DMS114 treated with DMSO at 0.1 percent for 48 hours (cell line): ENCODE measurements around the gene RERE.

Experiments used
- DNase-seq: peaks from one replicate; lab custom pipeline; 2025; ENCODE audit not compliant: unreplicated experiment; lab: John Stamatoyannopoulos, UW

RERE gene

DNA sequence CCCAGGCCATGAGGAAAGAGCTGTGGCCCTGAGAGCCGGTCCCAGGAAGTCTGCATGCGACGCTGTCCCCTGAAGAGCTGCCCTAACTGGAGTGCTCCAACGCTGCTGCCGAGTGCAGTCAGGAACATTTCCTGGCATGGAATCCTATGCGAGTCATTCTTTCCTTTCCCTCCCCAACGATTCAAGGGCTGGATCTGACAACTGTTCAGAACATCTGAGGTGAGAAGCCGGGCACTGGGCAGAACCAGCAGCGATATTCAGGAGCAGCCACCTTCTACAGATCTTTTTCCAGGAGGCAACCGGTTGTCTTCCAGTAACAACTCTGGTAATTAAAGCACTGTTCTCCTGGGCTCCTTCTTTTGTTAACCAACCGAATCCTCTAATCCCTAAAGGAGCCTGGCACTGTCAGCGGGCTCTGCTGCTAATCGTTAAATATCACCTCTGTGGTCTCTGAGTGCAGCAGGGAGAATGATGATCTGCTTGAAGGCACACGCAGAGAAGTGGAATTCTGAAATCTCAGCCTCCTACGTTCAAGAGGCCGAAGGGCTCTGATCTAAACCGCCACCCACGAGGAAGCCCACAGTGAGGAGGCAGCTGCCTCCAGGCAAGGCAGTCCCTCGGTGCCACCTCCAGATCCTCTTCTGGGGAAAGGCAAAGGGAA is 443.7 kb downstream of the RERE start:
- no peak for DNase-seq

DNA sequence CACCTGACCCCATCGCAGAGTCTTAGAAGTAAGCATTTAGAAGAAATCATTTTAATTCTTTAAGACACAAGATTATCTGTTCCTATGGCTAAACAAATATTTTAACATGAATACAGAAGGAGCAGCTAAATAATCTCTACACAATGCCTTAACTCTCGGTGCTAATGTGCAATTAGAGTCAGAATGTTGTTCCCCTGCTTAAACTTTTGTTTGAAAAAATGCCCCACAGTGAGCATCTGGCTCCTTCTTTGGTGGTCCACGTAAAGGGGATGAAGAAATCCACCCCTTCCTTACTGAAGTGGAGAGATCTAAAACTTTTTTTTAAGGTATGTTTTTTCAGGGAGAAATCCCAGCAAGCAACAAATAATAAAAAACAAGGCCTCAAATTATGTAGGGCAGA is 444.3 kb downstream of the RERE start:
- DNase-seq: no peak

DNA sequence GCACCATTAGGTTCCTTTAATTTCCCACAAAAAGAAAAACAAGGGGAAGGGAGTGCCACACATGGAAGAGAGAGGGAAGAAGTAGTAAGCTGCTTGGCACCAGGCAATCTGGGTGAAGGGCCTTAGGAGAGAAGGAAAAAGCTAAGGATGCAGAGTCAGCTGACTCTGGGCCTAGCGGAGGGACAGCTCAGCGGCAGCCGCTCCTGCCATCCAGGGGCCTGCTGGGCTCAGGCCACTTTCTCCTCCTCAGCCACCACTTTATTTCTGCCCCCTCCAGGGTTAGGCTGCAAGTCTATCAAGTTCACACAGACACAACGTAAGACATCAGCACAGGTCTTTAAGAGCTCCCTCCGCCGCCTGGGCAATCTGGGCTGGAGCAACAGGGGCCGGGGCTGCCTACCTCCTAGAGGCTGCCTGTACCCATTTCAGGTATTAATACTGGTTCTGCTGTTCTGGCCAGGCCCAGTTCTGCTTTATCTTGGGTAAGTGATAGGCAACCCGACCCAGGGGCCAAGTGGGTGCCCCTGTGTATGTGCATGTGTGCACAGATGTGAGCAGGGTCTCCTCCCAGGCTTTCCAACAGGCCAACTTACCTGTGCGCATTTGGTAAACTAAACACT is 446.0 kb downstream of the RERE start:
- no peak for DNase-seq

DNA sequence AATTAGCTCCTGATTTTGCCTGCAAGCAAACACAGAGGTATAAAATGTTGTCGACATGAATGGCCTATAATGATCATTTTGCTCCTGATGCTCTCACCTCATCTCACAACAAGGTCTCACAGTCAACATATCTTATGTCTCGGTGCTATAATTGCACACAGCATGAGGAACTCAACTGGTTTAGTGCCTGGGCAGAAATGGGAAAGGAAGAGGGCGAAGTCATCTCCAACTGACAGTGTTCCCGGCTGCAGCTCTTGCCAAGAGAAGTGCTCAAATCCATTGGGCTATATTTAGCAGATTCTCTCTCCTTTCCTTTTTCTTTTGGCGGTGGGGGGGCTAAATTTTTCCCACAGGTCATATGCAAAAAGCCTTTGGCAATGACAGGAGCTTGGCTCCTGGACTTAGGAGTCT is 446.5 kb downstream of the RERE start:
- DNase-seq: no peak

DNA sequence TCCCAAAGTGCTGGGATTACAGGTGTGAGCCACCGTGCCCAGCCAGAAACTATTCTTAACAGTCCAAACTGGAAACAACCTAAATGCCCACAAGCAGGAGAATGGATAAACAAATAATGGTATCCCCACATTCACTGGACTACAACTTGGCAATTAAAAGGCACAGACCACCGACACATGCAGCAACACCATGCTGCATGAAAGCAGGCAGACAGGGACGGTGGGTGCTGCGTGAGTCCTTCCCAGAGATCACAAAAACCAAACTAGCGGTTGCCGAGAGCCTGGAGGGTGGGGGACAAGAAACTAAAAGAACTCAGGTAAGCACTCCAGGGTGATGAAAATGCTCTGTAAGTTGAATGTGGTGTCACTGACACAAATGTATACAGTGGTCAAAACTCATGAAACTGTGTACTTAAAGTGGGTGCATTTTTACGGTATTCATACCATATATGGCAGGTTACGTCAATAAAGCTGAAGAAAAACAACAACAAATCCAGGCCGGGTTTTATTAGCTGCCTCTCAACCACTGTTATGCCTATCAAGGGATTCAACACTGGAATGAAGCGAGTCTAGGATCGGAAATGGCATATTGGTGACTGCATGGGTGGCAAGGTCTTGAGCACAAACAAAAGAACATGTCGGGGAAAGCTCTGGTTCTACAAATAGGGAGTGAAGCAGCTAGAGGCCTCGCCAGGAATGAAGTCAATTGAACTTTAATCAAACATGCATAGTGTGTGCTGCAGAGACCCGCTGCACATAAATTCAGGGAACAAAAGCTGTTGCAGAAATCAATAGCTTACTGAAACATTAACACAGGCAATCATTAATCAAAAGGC is 447.2 kb downstream of the RERE start:
- DNase-seq: no peak

DNA sequence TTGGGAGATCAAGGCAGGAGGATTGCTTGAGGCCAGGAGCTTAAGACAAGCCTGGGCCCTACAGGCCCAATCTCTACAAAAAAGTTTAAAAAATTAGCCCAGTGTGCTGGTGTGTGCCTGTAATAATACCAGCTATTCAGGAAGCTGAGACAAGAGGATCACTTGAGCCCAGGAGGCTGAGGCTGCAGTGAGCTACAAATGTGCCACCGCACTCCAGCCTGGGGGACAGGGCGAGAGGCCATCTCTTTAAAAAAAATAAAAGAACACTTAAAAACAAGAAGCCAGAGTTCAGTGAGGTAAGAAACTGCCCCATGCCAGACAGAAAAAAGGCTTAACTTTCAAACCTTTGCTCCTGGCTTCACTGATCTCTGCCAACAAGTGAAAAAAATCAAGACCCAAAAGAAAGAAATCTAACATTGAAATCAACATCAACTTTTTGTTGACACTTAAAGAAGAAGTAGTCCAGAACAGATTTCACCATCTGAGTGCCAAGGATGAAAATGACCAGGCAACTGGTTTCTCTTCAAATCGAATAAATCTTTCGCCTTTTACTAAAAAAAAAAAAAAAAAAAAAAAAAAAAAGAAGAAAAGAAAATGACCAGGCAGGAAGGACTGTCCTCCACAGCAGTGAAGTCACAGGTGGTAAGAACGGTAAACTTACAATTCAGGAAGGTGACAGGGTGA is 448.3 kb downstream of the RERE start:
- no peak for DNase-seq

DNA sequence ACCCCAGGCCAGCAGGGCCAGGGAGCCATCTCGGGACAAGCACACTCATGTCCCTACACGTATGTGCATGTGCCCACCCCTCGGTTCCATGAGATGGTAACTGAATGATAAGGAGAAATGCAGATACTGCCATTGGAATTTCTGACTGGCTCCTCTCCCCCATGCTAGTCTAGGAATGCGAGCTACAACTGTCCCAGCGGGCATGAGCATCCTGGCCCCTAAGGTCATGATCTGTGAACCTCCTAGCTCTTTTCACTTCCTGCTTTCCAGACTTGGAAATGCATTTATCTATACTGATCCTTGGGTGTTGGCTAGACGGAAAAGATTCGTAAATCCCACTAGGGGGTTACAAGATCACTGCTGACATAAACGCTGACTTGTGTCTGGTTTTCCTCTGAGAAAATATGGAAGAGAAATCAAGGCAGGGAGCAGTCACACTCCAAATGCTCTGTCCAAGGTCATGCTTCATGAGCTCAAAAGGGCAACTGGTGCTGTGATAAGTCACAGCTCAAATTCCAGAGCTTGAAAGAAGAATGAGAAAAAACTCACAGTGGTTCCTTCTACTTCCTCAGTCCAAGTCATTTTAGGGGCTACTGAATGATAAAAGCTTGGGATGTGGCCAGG is 449.8 kb downstream of the RERE start:
- no peak for DNase-seq

DNA sequence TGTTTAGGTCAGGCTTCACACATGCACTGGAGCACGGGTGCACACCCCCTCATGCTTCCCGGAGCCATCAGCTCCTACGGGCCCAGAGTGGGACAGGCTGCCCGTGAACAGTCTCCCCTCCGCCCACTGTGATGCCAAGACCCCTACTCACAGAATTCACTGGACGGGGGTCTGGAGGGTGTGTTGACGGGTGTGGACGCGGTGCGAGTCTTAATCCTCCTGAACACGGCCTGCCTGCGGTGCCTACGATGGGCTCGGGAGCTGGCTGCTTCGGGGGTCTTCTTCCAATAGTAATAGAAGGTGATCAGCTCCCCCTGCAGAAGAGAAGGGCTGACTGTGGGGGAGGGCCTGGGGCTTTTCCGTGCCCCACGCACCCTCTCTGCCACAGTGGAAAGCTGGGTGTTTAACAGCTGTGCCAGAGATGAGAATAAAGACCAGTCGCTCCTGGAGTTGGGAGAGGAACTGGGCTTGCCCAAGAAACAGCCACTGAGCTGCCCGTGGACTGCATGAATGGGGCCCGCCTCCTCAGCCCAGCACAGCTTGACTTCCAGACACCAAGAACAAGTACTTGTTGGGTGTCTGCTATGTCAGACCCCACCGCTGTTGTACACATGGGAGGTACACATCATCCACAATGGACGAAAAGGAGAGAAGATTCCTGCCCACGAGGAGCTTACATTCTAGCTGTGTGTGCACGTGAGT is 451.6 kb downstream of the RERE start:
- DNase-seq: no peak

DNA sequence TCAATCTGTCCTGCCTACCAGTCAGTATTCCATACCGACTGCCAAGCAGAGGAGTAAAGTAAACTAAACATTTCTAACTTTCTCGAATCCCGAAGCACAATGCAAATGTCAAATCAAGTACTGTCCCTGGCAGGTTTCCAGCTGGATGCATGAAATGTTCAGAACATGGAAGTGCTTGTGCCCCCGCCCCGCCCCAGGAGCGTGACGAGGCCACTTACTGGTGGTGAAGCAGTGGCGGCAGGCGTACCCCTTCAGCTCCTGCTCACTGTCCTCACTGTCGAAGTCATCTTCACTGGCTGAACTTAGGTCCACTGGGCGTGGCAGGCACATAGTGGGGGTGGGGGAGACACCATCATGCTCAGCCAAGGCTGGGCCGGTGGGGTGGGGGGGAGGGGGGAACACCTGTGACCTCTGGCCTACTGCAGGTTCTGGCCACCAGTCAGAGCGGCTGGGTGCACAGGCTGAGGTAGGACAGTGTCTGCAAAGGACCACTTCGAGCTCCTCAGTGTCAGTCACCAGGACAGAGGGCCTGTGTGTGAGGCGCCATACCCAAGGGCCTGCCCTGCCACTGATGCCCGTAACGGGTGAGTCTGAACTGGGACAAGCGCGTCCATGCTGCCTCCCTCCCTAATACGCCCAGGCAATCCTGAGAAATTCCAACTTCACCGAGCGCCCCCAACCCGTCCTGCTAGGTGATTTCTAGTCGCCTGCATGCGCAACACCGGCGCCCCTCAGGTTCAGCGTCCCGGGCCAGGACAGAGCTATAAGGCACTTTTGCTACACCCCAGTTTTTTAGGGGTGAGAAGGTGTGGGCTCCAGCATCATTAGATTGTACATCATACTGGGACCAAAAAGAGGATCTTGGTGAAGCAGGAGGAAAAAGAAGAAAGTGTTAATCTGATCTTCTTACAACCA is 452.7 kb downstream of the RERE start:
- DNase-seq: no peak

DNA sequence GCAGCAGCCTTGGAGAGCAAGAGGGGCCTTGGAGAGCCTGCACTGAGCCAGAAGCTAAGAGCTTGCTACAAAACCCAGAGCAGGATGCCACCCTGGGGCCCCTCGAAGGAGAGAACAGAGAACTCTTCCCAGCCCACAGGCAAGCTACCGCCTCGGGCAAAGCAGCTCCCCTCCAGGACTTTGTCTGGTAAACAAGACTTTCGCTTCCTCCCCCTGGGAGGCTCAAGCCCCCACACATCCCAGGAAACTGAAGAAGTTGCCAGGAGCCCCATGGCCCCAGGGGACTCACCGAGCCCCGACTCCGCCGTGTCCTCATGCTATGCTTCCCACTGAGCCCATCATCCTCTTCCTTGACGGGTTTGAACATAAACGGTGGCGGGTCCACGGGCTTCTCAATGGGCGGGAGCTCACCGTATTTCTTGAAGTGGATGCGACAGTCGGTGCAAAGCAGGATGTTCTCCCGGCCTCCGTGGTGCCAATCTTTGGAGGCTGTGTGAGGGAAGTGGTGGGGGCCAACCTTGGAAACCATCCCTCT is 453.6 kb downstream of the RERE start:
- no peak for DNase-seq

DNA sequence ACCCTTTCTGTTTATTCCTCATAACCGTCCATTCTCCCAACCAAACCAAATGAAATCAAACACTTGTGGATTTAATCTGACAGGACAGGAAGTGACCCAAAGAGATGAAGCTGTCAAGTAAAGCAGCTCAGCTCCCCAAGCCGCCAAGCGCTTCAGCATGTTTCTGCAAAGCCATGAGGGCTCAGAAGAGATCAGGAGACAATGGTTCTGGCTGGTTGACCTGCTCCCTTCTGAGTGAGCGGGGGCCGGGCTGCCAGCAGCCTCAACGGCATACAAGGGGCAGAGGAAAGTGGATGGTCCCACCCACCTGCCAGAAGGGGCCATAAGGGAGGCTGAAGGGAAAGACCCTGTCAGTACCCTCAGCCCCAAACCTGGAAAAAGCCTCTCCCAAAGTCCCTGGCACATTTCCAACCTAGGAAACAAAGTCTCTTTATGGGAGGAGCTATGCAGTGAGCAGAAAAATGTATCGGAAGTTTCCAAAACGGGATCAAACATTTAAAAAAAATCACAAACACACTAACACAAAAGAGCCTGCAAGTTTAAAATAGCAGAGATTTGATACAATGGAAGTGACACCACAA is 454.2 kb downstream of the RERE start:
- no peak for DNase-seq

DNA sequence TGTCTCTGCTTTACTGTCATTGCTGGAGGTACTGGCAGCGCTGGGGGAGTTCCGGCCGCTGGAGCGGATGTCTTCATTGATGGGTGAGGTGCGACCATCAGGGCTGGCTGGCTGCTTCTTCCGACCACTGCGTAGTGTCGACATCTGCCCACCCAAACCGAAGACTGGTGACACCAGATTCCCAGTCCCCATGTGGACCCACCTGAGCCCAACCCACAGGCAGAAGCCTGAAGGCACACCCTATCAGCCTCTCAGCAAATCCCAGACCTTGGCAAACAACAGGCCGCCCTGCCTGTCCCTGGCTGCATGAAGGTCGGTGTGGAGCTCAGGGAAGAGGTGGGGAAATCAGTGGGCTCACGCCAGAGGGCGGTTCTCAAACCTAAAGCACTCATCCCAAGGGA is 454.7 kb downstream of the RERE start:
- no peak for DNase-seq

DNA sequence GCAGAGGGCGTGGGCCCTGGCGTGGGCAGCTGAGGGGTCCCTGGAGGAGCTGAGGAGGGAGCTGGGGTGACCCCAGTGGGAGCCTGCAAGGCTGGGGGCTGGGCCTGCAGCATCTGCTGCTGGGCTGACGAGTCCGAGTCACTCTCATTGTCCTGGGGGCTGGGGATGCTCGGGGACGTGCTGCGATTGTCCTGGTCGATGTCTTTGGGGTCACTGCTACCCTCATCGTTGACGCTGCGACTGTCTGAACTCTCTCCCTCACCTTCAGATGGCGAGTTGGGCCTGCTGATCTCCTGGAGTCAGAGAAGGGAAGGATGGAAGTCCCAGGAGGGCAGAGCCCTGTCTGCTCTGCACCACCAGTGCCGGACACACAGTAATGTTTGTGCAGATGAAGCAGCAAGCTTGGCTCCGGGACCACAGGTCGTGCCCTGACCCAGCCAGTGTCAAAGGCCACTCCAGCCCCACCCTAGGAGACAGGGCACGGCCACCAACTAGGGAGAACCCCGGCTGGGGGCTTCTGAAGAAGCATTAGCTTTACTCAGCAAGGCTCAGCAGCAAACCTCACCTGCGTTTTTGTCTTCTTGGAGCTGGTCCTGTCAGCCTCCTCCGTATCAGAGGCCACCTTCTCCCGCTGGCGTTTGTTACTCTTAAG is 456.1 kb downstream of the RERE start:
- no peak for DNase-seq

DNA sequence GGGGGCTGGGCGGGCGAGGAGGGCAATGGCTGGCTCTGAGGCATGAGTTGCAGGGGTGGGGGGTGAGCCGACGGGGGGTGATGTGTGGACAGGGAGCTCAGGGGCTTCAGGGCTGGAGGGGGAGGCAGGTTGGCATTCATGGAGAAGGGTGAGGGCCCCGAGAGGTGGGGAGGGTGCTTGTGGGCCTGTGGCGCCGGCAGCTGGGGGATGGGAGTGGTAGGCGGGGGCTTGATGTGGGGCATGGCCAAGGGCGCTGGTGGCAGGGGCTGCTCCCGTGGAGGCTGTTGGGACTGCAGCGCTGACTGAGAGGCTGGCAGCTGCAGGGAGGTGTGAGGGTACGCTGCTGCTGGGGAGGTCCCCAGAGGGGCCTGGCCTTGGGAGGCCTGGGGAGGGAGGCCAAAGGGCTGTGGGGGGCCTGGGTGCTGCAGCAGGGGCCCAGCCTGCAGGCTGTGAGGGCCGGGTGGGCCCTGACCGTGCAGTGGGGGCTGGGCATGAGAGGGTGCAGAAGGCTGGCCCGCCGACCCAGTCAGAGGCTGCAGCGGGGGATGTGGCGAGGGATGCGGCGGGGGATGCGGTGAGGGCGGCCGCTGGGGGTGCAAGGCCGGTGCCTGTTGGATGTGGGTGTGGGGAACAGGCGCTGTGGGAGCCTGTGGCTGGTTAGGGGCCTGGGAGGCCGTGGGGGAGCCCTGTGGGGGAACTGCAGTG is 456.8 kb downstream of the RERE start:
- no peak for DNase-seq

DNA sequence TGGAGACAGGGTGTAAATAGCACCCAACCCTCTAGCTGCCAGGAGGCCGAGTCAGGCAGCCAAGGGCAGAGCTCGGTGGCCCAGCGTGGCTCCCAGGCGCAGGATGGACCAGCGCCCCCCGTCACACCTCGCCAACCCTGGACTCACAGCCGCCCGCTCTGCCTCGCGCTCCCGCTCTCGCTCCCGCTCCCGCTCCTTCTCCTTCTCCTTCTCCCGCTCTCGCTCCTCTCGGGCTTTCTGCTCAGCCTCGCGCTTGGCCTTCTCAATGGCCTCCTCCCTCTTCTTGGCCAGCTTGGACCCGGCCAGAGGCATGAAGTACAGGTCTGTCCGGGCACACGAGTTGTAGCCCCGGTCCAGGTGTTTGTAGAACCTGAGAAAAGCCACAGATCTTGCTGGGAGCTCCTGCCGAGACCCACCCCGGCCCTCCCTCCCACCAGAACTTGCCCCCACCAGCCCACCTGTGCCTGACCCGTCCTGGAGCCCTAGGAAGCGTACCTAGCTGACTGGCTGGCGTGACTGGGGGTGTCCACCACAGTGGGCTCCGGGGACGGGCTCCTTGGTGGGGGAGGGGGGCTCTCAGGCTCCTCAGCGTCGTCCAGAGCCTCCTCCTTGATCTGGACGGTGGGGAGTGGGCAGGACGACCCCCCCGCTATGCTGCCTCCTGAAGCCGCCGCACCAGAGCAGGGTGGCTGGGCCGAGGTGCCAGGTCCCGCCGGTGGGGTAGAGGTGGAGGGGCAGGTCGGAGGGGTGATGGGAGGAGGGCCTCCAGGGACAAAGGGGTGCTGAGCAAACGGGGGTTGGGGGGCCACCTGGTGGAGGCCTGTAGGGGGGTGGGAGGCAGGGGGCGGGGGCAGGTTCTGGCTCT is 457.6 kb downstream of the RERE start:
- no peak for DNase-seq

DNA sequence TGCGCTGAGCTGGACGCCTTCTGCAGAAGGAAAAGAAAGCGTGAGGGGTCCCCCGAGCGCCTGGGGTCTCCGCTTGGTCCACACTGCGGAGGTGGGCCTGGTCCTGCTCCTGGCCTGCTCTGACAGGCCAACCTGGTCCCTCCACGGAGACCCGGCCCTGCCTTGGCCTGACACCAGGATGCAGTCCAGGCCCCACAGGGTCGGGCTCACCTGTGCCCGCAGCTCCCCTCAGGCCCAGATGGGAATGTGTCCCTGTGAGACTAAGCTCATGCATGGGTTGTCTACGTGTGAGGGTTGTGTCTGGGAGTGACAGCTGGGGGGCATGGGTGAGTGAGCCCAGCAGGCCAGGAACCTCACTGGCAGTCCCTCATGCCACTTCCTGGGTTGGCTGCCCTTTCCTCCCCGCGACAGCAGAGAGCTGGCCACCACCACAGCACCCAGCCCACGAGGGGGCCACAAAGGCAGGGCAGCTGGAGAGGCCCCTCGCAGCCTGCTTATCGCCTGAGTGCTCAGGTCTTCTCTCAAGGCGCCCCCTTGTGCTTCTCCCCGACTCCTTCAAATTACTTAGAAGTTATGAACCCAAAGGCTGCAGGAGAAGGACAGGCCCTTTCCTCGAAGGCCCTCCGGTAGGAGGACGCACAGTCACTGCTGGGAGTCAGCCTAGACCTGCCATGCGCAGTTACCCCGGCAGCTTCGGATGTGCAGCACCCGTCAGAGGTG is 458.4 kb downstream of the RERE start:
- DNase-seq: no peak
